Hepatic stellate cell (primary cell): ENCODE results near the gene BOC.
"Not testable (repeated sequence)": the region's sequence is repeated elsewhere in the genome, so short reads cannot be mapped to it uniquely, and the experiment has no call there.

Source experiments
- DNase-seq: peaks from one replicate; pipeline ENCODE4 v3.0.0; 2011; ENCODE audit warnings: low spot score

The BOC gene

DNA sequence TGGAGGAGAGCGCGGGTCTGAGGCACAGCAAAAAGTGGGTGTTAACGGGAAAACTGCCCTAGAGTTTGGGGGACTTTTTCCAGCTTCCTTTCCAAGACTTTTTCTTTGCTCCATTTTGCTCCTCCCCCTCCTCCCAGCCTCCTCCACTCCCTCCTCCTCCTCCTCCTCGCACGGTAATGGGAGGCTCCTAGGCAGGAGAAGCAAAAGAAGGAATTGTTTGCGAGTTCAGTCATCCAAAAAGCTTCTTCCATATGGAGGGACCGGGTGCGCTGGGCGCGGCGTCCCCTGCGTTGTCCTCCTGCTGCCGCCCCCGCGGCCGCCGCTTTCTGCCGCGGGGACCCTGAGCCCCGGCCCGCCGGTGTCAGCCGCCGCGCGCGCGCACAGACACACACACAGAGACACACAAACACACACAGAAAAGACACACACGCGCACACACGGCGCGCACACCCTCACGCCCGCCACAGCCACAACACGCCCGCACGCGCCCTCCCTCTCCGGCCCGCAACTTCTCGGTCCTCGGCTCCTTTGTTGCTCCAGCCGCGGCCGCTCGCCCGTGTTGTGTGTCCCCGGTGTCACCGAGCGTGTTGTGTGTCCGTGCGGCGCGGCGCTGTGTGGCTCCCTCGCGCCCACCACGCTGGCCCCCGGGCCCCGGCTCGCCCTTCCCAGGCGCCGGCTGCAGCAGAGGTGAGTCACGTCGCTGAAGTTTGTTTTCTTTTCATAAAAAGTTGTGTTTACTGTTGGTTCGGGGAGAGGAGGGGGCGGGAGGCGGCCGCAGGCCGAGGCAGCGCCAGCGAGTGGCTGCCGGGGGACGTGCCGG, at the start of gene BOC:
BOC (plus strand) TSS at position 228 of the 820 bp plus-strand sequence. CDS start 38,246 bp downstream, outside the sequence.
- DNase-seq, result peak; percentile 42

DNA sequence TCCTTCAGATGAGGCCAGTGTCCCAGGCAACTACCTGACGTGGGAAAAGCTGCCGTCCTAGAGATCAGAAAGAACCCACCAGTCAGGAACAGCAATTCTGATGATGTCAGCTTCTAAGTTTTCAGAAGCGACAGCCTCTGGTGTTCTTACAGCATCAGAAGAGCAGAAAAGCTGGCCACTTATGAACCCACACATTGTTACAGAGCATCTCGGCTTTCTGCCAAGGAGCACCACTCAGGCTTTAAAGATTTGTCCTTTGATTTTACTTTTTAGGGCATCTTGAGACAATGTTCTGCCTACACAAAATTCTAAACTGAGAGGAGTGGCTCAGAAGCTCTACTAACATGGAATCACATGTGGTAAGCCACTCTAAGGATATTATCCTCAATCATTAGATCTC, 49.7 kb upstream of the BOC start:
- DNase-seq, result no peak

DNA sequence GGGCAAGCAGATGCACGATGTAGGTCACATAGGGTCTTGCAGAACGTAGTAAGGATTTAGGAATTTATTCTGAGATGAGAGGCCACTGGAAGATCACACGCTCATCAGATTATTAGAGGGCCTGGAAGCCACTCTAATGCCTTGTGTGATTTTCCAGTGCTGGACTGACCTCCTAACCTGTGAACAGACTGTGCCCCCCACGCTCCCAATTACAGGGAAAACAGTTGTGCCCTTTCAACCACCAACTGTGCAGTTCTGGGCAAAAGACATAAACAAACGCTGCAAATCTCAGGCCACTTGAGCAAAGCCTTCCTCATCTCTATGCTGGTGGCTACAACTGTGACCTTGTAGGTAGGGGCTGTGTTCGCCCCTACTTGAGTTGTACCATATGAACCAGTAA, 48.2 kb upstream of the BOC start:
- no peak for DNase-seq

DNA sequence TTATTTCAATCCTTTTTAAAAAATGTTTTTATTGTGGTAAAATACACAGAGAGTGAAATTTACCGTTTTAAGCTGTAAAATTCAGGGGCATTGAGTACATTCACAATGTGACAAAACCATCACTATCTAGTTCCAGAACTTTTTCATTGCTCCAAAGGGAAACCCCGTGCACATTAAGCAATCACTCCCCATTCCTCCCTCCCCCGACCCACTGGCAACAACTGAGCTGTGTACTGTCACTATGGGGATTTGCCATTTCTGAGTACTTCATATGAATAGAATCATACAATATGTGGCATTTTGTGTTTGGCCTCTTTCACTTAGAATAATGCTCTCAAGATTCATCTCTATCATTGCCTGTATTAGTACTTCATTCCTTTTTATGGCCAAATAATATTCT, 45.5 kb upstream of the BOC start:
- no peak for DNase-seq

DNA sequence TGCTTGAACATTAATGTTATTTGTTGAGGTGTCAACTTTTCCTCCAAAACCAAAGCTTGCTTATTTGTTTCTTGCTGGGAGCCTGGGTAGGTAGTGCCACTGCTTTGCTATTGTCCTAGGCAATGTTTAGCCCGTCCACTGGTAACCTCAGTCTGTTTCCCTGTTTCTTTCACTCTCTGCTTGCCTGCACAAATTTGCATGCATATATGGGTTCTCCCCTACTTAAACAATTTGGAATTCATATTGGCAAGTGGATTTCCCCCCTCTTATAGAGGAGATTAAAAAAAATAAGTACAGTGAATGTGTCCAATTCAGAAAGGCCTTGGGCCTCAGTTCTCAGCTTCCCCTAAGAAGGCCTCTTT, 45.0 kb upstream of the BOC start:
- no peak for DNase-seq

GRCh38 chr3:113166719-113167492, 44.5 kb upstream of the BOC start:
- no peak for DNase-seq

DNA sequence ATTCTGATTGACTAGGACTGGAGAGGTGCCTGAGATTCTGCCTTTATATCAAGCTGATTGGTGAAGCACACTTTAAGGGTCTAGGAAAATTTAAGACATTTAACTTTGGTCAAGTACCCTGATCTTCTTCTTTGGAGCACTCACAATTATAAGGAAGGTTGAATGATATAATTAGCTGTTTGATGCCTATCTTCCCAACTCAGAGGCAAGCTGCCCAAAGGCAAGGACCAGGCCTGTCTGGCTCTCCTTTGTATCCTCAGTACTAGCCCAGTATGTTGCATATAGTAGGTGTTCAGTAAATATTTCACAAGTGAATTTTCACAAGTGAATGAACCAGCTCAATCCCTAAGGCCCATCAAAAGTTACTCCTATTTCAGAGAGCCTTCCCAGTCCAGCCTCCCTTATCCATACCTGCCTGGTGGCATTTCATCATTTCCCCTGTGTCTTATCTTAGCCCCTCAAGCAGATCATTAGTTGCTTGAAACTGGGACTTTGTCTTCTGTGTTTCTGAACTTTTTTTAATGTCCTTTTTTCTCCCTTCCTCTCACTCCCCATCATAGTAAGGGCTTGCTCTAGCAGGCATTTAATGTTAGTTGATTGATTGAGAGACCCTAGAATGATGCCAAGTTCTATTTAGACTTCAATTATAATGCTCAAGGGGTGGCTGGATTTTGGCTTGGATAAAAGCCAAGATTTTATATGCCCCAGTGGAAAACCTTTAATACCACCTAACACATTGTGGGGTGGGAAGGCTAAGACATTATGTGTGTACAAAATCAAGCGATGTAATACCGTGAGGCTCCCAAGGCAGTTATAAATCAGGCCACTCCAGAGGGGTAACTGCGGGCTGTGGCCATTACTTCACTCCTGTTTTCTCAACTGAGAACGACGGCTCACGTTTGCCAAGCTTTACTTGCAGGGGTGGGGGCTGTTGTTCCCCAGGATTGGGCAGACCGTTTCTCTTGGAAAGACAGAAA, 43.2 kb upstream of the BOC start:
- DNase-seq, result no peak

GRCh38 chr3:113169891-113170452, 41.4 kb upstream of the BOC start:
- no peak for DNase-seq

- no peak for DNase-seq
Observed at GRCh38 chr3:113170771-113171170, 40.6 kb upstream of the BOC start.

GRCh38 chr3:113171675-113172300, 39.6 kb upstream of the BOC start:
- DNase-seq, result not testable (repeated sequence)

GRCh38 chr3:113173102-113173501, 38.3 kb upstream of the BOC start:
- DNase-seq, result no peak

DNA sequence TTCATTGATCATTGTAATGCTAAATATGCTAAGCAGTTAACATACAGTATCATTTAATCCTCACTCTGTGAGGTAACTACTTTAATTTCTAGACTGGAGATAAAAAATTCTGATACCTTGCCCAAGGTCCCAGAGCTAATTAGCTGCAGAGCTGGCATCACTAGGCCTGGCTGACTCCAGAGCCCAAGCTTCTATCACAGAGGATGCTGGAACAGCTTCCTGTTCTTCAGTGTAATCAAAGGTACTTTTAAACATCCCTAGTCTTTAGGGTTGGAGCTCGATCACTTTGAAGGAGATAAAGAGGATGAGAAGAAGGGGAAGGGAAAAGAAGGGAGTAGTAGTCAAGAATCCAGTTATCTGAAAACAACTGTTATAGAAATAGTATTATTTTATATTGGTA, 37.1 kb upstream of the BOC start:
- no peak for DNase-seq

- DNase-seq, result no peak
Observed at GRCh38 chr3:113174801-113175485, 36.4 kb upstream of the BOC start.

DNA sequence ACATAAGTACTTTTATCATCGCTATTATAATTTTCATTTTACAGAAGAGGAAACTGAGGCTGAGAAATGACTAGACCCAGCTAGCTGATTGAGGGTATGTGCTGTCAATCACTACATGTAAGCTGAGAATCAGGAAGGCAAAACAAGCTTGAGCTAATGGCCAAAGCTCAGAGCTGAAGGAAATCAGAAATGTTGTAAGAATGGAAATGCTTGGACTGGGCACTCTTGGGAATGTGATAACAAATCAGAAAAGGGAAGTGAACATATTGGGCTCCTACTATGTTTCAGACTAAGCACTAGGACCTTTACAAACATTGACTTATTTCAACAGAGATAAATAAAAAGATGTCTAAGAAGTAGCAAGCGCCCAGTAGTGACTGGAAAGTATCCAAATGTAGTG, 33.8 kb upstream of the BOC start:
- DNase-seq, result no peak

DNA sequence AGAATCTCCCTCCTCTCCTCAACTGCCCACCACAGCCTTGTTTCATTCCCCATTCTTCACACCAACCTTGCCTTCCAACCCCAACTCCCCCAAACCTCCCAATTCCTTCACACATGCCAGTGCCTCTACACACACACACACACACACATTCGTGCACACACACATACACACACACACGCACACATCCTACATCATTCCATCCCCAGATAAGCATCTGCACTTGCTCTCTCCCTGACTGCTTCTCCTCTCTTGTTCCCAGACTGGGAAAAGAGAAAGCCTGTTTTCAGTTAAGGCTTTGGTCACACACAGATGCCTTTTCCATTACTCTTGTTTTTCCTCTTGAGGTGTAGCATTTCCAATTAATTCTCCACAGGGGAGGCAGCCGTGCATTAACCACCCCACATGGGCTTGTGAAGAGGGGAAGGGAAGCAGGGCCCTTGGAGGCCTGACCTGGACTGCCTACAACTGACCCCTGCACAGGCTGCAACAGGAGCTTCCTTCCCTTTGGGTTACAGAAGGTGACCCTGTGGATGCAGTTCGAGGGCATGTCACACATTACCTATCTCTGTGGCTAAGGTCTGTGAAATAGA, 32.0 kb upstream of the BOC start:
- DNase-seq, result no peak

DNA sequence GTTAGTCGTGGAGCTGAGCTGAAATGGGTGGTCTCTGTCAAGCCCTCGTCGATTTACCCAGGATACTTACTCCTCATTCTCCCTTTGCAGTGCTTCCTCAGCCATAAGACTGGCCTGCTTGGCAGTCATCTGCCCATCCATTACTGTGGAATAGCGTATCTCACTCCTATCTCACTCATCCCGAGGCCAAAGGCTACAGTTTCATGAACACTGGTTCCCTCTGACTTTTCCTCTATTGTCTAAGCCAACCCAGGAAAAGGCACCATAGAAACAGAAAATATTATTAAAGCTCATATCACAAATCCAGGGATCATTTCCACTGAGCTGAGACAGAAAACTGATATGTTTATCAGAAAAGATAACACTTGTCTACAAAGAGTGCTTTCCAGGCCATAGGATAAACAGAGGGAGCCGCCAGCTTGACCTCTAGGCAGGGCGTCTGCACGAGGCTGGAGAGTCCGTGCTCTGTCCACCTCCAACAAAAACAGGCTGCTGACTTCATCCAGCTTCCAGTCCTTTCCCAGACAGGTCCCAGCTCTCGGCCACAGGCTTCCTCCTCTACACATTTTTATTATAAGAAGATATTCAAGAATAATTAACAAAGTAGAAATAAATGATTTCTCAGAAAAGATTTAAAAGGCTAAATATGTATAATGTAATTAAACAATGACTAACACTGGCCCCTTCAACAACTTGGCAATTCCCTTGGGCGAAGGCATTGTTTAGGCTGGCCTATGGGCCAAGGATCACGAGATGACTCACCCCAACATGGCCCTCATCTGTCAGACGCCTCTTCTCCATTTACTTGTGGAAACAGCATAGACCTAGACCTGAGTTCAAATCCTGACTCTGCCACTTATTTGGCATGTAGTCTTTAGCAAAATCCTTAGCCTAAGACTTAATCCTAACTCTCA, 27.4 kb upstream of the BOC start:
- no peak for DNase-seq

- no peak for DNase-seq
Observed at GRCh38 chr3:113185194-113185835, 26.0 kb upstream of the BOC start.

GRCh38 chr3:113186566-113186965, 24.8 kb upstream of the BOC start:
- DNase-seq, result no peak

GRCh38 chr3:113193288-113193687, 18.1 kb upstream of the BOC start:
- DNase-seq, result no peak
